ENCODE results near the gene SPACA5.
"Not testable (repeated sequence)": the region's sequence is repeated elsewhere in the genome, so short reads cannot be mapped to it uniquely, and the experiment has no call there.

SPACA5 gene

DNA sequence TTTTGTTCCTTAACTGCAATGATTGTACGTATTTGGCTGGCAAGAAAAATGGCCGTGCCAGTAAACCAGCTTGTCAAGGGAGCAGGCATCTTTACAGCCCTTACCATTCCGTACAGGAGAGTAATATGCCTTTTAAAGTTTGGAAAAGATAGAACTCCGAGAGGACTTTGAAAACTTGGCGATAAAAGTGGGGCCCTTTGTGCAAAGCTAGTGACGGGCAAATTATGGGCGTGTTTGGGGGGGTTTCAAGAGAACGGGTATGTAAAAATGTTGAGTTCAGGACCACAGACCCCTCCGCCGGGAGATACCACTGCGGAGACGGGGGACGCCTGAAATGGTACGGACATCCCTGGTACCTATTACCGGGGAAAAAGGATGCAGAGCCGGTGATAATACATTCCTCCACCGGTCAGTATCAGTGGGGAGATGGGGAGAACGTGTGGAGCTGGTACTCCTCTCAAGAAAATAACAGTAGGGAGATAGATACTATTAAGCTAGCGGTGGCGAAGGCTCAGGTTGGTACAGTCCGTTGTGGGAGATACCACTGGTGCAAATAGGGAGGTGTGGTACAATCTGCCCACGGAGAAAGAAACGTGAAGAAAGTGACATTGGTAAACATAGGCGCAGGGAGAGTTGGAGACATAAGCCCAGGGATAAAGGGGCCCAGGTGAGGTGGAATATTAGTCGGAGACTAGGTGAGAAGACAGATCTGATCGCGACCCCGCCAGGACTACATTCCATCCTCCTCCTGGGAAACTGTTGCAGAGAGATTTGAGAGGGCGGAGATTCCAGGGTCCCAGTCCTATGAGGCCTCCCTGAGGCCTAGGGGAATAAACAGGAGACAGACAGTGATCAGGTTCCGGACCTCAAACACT, 14.5 kb downstream of the SPACA5 start:
- peak; percentile 49 for DNase-seq (ENCODE audit: low read depth)

DNA sequence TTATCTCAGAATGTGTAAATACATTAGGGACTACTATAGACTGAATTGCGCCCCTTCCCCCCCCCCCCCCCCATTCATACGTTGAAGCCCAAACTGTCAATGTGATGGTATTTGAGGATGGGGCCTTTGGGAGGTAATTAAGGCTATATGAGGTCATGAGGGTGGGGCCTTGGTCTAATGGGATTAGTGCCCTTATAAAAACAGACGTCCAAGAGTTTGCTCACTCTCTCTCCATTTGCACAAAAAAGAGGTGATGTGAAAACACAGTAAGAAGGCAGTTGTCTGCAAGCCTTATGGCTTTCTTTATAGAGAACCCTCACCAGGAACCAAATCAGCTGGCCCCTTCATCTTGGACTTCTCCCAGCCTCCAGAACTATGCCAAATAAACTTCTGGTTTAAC, 15.3 kb downstream of the SPACA5 start:
- DNase-seq (ENCODE audit: low read depth), result no peak

DNA sequence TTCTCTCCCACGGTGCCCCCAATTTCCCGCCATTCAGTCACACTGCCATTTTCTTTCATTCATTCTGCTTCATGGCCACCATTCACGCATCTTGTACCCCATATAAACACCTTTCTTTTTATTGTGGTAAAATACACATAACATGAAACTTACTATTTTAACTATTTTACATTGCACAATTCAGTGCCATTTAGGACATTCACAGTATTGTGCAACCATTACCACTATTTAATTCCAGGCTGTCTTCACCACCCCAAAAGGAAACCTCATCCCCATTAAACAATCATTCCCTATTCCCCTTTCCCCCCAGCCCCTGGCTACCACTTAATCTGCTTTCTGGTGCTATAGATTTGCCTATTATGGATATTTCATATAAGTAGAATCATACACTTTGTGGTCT, 15.9 kb downstream of the SPACA5 start:
- no peak for DNase-seq (ENCODE audit: low read depth)

DNA sequence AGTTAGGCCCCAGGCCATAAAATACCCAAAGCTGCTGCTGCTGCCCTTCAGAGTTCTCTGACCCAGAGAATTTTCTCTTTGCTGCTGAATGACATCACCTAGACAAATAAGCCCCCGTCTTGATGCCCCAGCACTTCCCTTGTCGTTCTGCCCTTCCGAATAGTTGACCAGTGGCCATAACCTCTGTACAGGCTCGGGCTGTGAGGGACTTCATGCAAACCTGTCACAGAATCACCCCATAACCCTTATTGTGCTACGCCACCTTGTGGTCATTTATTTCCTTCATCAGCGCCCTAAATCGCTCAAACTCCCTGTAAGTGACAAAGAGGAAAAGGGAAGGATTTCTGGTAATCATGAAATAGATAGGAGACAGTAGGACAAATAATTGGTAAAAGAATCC, 18.8 kb downstream of the SPACA5 start:
- no peak for DNase-seq (ENCODE audit: low read depth)

DNA sequence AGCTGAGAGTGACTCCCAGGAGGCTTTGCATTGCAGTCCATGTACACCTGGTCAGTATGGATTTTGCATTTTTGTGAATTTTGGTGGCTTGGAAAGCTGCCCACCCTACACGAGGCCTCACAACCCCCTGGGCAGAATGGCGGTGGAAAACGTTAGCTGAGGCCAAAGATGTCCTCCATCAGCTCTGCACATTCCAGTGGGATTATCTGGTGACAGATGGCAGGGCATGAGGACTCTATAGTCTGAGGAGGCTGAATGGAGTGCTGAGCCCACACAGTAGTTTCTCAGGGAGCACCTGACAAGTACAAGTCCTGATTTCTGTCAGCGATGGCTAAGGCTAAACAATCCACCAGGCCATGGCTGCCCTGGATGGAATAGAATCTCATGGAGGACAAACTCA, 20.8 kb downstream of the SPACA5 start:
- DNase-seq (ENCODE audit: low read depth), result not testable (repeated sequence)

DNA sequence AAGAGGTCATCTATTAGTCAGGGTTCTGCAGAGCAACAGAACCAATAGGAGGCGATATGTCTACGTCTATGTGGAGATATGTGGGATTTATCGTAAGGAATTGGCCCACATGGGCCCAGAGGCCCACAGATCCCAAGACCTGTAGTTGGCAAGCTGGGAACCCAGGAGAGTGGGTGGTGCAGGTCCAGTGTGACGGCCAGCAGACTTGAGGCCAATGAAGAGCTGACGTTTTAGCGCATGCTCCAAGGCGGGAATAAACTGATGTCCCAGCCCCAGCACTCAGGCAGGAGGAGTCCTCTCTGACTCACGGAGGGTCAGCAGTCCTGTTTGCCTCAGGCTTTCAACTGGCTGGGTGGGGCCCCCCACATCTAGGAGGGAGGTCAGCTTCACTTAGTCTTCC, 21.3 kb downstream of the SPACA5 start:
- DNase-seq (ENCODE audit: low read depth), result no peak

DNA sequence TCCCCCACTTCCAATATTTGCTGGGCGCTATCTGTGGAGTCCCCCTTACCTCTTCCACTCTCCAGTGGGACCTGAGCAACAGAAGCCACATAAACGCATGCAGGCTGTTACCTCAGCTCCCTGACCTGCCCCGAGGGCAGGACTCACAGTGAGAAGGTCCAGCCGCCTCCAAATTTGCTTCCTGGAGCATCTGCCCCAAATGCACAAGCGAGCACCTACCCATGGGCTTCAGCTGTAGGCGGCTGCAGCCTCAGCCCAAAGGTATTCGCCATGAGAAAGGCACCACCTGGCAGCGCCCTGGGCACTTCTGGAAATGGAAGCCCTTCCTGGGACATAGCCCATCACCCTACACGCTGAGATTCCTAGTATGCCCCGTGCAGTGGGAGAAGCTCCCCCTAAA, 23.4 kb downstream of the SPACA5 start:
- DNase-seq (ENCODE audit: low read depth), result no peak

DNA sequence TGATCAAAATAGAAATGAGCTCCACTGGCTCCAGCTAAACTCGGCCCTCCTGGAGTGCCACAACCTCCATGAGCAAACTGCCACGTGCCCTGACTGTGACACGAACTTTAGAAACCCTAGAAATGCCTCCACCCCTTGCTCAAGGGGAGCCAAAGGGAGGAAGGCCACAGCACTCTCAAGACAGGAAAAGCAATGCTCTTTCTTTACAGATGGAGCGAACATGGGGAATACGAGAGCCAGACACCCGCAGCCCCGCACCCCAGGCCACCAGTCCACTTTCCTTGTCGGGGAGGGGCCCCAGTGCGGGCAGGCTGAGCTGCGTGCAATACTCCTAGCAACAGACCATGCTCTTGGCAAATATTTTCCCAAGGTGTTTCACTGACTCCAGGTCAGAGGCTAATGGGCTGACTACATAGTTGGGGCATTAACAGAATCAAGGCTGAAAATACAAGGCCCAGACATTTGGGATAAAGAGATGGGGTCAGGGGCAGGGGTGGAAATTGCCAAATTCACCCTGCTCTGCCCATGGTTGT, 23.9 kb downstream of the SPACA5 start:
- DNase-seq (ENCODE audit: low read depth), result not testable (repeated sequence)

DNA sequence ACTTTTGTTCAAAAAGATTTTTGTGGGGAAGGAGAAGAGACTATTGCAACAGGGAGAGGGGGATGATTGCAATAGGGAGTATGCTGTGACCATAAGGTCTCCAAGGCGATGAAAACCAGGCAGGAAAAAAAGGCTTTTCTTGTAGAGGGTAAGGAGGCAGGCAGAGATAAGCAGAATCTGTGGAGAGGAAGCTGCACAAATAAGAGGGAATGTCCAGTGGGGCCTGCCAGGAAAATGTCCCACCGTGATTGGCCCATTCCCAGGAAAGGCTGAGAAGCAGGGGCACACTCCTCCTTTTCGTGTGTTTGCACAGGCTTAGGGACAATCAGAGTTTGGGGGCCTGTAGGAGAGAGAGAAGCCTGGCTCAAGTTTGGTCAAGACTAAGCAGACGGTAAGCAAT, 29.1 kb downstream of the SPACA5 start:
- no peak for DNase-seq (ENCODE audit: low read depth)

DNA sequence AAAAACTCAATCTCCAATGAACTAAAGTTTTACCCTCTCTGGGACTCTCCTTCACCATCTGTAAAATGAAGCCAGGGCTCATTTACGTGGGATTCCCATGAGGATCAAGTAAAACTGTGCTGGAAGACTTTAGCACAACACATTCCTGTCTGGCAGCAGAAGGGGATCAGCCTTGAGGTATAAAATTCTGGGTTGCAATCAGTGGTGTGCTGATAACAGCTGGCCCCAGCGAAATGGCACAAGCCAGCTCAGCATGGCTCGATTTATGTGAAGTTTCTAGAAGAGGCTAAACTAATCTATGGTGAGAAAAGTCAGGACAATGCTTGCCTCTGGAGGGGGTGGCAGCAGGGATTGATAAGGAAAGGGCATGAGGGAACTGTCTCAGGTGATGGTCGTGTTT, 36.3 kb downstream of the SPACA5 start:
- no peak for DNase-seq (ENCODE audit: low read depth)

DNA sequence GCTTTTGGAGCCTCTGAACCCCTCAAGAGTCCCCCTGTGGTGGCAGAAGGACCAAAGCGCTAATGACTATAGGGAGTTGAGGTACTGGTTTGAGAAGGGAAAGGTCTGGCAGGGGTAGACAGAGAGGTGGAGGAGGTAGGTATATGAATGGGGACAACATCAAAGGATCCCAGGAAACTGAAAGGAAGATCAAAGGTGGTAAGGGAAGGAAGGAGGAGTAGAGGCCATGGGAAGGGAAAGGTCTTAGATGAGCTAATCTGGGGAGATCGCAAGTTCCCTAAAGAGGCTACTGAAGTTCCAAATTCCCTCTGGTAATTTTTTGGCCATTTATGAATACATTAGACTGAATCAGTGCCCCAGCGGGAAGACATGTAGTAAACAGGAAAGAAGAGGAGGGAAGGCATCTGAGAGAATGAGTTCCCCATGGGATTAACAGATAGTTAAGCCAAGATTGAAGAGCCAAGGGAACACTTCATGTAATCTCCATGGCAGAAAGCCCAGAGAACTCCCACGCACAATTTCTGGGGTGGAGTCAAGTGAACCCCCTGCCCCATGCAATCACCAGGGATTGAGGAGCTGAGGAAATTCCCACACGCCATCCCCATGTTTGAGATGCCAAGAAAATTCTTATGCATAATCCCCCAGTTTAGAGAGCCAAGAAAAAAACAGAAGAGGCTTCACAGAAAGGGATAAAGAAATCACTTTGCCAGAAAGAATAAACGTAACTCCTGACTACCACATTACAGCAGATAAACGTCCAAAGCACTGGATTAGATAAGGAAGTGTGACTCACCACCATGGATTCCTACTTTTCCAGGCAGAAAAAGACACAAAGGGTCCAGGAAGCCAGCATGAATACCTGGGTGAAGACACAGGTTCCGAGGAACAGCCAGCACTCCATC, 38.9 kb downstream of the SPACA5 start:
- DNase-seq (ENCODE audit: low read depth), result no peak

DNA sequence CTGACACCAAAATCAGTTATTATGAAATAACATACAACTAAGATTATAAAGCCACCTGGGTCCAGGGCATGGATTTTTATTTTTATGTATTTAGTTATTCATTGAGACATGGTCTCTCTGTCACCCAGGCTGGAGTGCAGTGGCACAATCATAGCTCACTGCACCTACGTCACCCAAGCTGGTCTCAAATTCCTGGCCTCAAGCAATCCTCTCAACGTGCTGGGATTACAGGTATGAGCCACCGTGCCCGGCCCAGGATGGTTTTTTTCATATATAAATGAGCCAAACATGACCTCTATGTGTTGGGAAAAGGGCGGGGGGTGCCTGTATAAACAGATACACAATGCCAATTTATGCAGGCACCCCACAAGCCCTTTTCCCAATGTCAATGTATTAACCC, 40.1 kb downstream of the SPACA5 start:
- DNase-seq (ENCODE audit: low read depth), result no peak

DNA sequence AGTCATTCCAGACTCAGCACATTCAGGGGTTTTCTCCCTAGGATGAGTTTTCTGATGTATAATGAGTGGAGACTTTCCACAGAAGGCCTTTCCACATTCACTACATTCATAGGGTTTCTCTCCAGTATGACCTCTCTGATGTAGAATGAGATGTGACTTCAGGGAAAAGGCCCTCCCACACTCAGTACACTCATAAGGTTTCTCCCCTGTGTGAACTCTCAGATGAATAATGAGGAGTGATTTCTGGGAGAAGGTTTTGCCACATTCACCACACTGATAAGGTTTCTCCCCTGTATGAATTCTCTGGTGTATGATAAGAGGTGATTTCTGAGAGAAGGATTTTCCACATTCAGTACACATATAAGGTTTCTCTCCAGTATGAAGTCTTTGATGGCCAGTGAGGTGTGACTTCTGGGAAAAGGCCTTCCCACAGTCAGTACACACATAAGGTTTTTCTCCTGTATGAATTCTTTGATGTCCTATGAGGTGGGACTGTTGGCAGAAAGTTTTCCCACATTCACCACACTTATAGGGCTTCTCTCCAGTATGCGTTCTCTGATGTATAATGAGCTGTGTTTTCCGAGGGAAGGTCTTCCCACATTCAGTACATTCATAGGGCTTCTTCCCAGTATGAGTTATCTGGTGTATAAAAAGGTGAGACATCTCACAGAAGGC, 52.0 kb downstream of the SPACA5 start:
- no peak for DNase-seq (ENCODE audit: low read depth)

DNA sequence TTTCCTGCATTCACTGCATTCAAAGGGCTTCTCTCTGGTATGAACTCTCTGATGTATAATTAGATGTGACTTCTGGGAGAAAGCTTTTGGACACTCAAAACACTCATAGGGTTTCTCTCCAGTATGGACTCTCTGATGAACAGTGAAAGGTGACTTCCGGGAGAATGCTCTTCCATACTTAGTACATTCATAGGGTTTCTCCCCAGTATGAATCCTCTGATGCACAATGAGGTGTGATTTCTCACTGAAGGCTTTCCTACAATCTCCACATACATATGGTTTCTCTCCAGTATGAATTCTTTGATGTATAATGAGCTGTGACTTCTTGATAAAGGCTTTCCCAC, 52.5 kb downstream of the SPACA5 start:
- DNase-seq (ENCODE audit: low read depth), result no peak
